HepG2 (cell line): ENCODE results near the gene ZBTB17. TPM values are rescaled to one million over a fixed set of nuclear protein-coding genes. Genes with fewer than 3 reads are reported as not detected.

Experiments
- AGO2 ChIP-seq: fragments of 200-400 bp; formaldehyde crosslinking; optimal IDR thresholded peaks from 2 replicates; pipeline ENCODE3; 2017; ENCODE audit warnings: mild to moderate bottlenecking, low read depth, low read length, moderate library complexity
- DDIT3 ChIP-seq: sonication (generic); formaldehyde crosslinking; IDR thresholded peaks from 2 replicates; pipeline ENCODE4 v1.4.0; 2020; ENCODE audit warnings: mild to moderate bottlenecking, missing genetic modification reagents
- DMTF1 ChIP-seq: sonication (generic); formaldehyde crosslinking; IDR thresholded peaks from 2 replicates; pipeline ENCODE4 v1.4.0; 2020; ENCODE audit warnings: mild to moderate bottlenecking, missing genetic modification reagents
- FLYWCH1 ChIP-seq: sonication (generic); formaldehyde crosslinking; IDR thresholded peaks from 2 replicates; pipeline ENCODE4 v1.8.1; 2023; ENCODE audit warnings: mild to moderate bottlenecking, missing genetic modification reagents
- FOXK1 ChIP-seq: sonication (generic); formaldehyde crosslinking; IDR thresholded peaks from 2 replicates; pipeline ENCODE4 v1.4.0; 2020; ENCODE audit warnings: low read depth, missing genetic modification reagents, borderline replicate concordance
- GATAD1 ChIP-seq: IDR thresholded peaks from 2 replicates; pipeline ENCODE4 v1.6.1; 2016; ENCODE audit warnings: missing genetic modification reagents, missing compliant biosample characterization
- HDAC2 ChIP-seq: sonication (generic); formaldehyde crosslinking; IDR thresholded peaks from 2 replicates; pipeline ENCODE4 v1.4.0; 2020; ENCODE audit warnings: missing genetic modification reagents
- MEF2D ChIP-seq: sonication (generic); formaldehyde crosslinking; IDR thresholded peaks from 2 replicates; pipeline ENCODE4 v1.5.1; 2020; ENCODE audit warnings: mild to moderate bottlenecking, missing genetic modification reagents
- NFYB ChIP-seq: sonication (generic); formaldehyde crosslinking; IDR thresholded peaks from 2 replicates; pipeline ENCODE4 v1.4.0; 2020; ENCODE audit warnings: missing genetic modification reagents
- NONO ChIP-seq, 2 experiments: fragments of 450-650 bp in 1 of 2; sonication (generic) in 1 of 2; formaldehyde crosslinking in 1 of 2; IDR thresholded peaks in 1 of 2; conservative IDR thresholded peaks in 1 of 2; 2 replicates each; pipeline versions ENCODE4 v1.6.1 to v1.8.0; 2017 to 2022; ENCODE audit warnings: mild to moderate bottlenecking in 1 of 2, missing genetic modification reagents in 1 of 2, moderate library complexity in 1 of 2
- NR1H2 ChIP-seq: sonication (generic); formaldehyde crosslinking; IDR thresholded peaks from 2 replicates; pipeline ENCODE4 v1.8.1; 2022; ENCODE audit warnings: low read depth, missing genetic modification reagents, borderline replicate concordance
- PHB2 ChIP-seq: fragments of 450-650 bp; IDR thresholded peaks from 2 replicates; pipeline ENCODE4 v1.6.1; 2018; ENCODE audit not compliant: partially characterized antibody
- RARG ChIP-seq: sonication (generic); formaldehyde crosslinking; IDR thresholded peaks from 2 replicates; pipeline ENCODE4 v1.4.0; 2020; ENCODE audit warnings: low read depth, mild to moderate bottlenecking, missing genetic modification reagents
- SMYD3 ChIP-seq: sonication (generic); formaldehyde crosslinking; IDR thresholded peaks from 2 replicates; pipeline ENCODE4 v1.8.1; 2023; ENCODE audit warnings: mild to moderate bottlenecking, missing genetic modification reagents
- SNAI1 ChIP-seq: sonication (generic); formaldehyde crosslinking; IDR thresholded peaks from 2 replicates; pipeline ENCODE4 v1.5.0; 2020; ENCODE audit warnings: mild to moderate bottlenecking, missing genetic modification reagents, borderline replicate concordance
- SRY ChIP-seq: sonication (generic); formaldehyde crosslinking; IDR thresholded peaks from 2 replicates; pipeline ENCODE4 v1.8.0; 2022; ENCODE audit warnings: mild to moderate bottlenecking, missing genetic modification reagents
- YEATS2 ChIP-seq: sonication (generic); formaldehyde crosslinking; IDR thresholded peaks from 2 replicates; pipeline ENCODE4 v1.4.0; 2020; ENCODE audit warnings: missing genetic modification reagents, borderline replicate concordance
- ZFP62 ChIP-seq: sonication (generic); formaldehyde crosslinking; IDR thresholded peaks from 2 replicates; pipeline ENCODE4 v1.4.0; 2020; ENCODE audit warnings: missing genetic modification reagents
- ZNF652 ChIP-seq: IDR thresholded peaks from 2 replicates; pipeline ENCODE4 v1.6.1; 2016; ENCODE audit warnings: low read depth, borderline replicate concordance
- ZNF775 ChIP-seq: sonication (generic); formaldehyde crosslinking; IDR thresholded peaks from 2 replicates; pipeline ENCODE4 v1.4.0; 2020; ENCODE audit warnings: missing genetic modification reagents, mild to moderate bottlenecking, moderate library complexity, borderline replicate concordance
- ZNF883 ChIP-seq: sonication (generic); formaldehyde crosslinking; IDR thresholded peaks from 2 replicates; pipeline ENCODE4 v1.5.1; 2020; ENCODE audit warnings: mild to moderate bottlenecking, missing genetic modification reagents; ENCODE audit errors: not compliant biosample characterization
- polyA plus RNA-seq, 8 experiments: library from polyadenylated mRNA; depleted of rRNA in 3 of 8; stranded (reverse) in 7 of 8; unstranded in 1 of 8; fragments of >200 nt; fragmentation: Illumina TruSeq in 4 of 8; extraction: Trizol in 4 of 8; gene quantifications; 2 replicates each; pipeline versions ENCODE4 v1.2.1 to v1.2.3, GENCODE V29; 2011 to 2016; ENCODE audit warnings: low read depth in 4 of 8, missing spikeins in 1 of 8, mixed read lengths in 1 of 8; ENCODE audit not compliant: insufficient read depth in 1 of 8
- total RNA-seq, 5 experiments: library from RNA; depleted of rRNA; stranded (reverse); fragments of >200 nt; fragmentation: Illumina TruSeq; extraction: Trizol; gene quantifications; 2 replicates each; pipeline ENCODE4 v1.2.3, GENCODE V29; 2016; ENCODE audit warnings: low read depth in 1 of 5
- TF ChIP-seq, protein P1 (sequence below): sonication (generic); formaldehyde crosslinking; IDR thresholded peaks from 2 replicates; pipeline ENCODE4 v1.4.0; 2020; ENCODE audit warnings: low read depth, mild to moderate bottlenecking, missing genetic modification reagents
- TF ChIP-seq, protein P2 (sequence below): sonication (generic); formaldehyde crosslinking; IDR thresholded peaks from 2 replicates; pipeline ENCODE4 v1.4.0; 2020; ENCODE audit warnings: missing genetic modification reagents, mild to moderate bottlenecking, borderline replicate concordance

The ZBTB17 gene
- total and polyA plus RNA-seq, 2 of the 13 experiments (the other 11 are each of a cell fraction or from before 2014, with no cell fraction given), result 16.7 to 17.0 TPM

GRCh38 chr1:15975805-15976680, at the start of gene ZBTB17 (continued):
- TF ChIP-seq DMTF1 (CRISPR knock-in tag) (no peak), SMYD3 (CRISPR knock-in tag) (no peak), NFYB (CRISPR knock-in tag) (no peak), MEF2D (CRISPR knock-in tag) (no peak), NONO (IDR thresholded peaks at IDR 0.05) (no peak), NONO (CRISPR knock-in tag; conservative IDR thresholded peaks at IDR 0.05) (peak; percentile 56; the same call in 1 of the 2 replicates), FLYWCH1 (no peak), PHB2 (no peak), GATAD1 (CRISPR knock-in tag) (peak; percentile 93), HDAC2 (CRISPR knock-in tag) (peak; percentile 53; the same call in 1 of the 2 replicates), YEATS2 (peak; percentile 51; the same call in 1 of the 2 replicates), ZNF775 (CRISPR knock-in tag) (no peak), DDIT3 (no peak), AGO2 (peak; percentile 57), SRY (no peak; the same call in 1 of the 2 replicates), FOXK1 (CRISPR knock-in tag) (peak; percentile 75; the same call in 1 of the 2 replicates), RARG (no peak), NR1H2 (no peak), ZNF883 (CRISPR knock-in tag) (no peak), SNAI1 (CRISPR knock-in tag) (no peak; the same call in 1 of the 2 replicates), ZNF652 (no peak), ZFP62 (CRISPR knock-in tag) (no peak)
- TF ChIP-seq, protein P1, sequence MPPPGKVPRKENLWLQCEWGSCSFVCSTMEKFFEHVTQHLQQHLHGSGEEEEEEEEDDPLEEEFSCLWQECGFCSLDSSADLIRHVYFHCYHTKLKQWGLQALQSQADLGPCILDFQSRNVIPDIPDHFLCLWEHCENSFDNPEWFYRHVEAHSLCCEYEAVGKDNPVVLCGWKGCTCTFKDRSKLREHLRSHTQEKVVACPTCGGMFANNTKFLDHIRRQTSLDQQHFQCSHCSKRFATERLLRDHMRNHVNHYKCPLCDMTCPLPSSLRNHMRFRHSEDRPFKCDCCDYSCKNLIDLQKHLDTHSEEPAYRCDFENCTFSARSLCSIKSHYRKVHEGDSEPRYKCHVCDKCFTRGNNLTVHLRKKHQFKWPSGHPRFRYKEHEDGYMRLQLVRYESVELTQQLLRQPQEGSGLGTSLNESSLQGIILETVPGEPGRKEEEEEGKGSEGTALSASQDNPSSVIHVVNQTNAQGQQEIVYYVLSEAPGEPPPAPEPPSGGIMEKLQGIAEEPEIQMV (CRISPR knock-in tag), result no peak
- TF ChIP-seq, protein P2, sequence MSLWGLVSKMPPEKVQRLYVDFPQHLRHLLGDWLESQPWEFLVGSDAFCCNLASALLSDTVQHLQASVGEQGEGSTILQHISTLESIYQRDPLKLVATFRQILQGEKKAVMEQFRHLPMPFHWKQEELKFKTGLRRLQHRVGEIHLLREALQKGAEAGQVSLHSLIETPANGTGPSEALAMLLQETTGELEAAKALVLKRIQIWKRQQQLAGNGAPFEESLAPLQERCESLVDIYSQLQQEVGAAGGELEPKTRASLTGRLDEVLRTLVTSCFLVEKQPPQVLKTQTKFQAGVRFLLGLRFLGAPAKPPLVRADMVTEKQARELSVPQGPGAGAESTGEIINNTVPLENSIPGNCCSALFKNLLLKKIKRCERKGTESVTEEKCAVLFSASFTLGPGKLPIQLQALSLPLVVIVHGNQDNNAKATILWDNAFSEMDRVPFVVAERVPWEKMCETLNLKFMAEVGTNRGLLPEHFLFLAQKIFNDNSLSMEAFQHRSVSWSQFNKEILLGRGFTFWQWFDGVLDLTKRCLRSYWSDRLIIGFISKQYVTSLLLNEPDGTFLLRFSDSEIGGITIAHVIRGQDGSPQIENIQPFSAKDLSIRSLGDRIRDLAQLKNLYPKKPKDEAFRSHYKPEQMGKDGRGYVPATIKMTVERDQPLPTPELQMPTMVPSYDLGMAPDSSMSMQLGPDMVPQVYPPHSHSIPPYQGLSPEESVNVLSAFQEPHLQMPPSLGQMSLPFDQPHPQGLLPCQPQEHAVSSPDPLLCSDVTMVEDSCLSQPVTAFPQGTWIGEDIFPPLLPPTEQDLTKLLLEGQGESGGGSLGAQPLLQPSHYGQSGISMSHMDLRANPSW (CRISPR knock-in tag), result no peak
